ENCODE results near the gene PRUNE2. TPM values are rescaled to one million over a fixed set of nuclear protein-coding genes. Genes with fewer than 3 reads are reported as not detected.

The PRUNE2 gene
- total RNA-seq, 1 experiment from 2014 or later = 0.59 TPM

DNA sequence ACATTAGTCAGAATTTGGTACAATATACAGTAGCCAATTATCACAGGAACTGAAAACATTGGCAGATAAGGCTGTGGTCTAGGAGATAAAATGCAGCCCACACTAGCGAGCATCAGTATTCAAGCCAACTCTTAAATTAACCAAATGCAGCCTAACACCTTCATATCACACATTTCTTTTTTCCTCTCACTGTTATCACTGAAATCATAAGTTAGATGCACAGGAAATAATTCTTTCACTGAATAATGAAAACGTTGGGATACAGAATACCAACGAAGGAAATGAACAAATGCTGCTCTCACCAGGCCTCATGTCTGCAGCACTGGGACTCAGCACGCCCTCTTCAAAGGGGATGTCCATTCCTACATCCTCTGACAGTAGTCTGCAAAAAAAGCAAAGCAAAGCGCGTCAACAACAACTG is 250.8 kb downstream of the PRUNE2 start:
- intact Hi-C loops (cut with micrococcal nuclease) = loop anchor here (5.0 kb wide), 1 partner anchor 253 kb away; no protein-coding TSS in a partner anchor
- CTCF ChIA-PET = no interaction called here
- no peak overlapping the region for H3K4me2 ChIP-seq (ENCODE audit: low read length)
- DNase-seq (ENCODE audit: low read depth, low spot score) (no peak), ATAC-seq (no peak)
- H2AFZ ChIP-seq (ENCODE audit: low read depth, low read length, poor library complexity, severe bottlenecking) = no peak overlapping the region
- no peaks in the 10 kb centered on the region for H3K9me3 ChIP-seq (ENCODE audit: control insufficient read depth in 1 of 2, insufficient read depth in 1 of 2, low read depth in 1 of 2, low read length in 2 of 2)
- BruUV-seq (replicated peaks) = no TSS peak
- H3K4me1 ChIP-seq (ENCODE audit: control insufficient read depth in 1 of 2, insufficient read depth in 2 of 2, low read length in 2 of 2) = no peaks in the 10 kb centered on the region
- no peaks in the 10 kb centered on the region for H3K27me3 ChIP-seq (ENCODE audit: insufficient read depth, low read length)
- RAD21 ChIA-PET (ENCODE audit: low non-redundant PET in 1 of 2, low total read pairs in 2 of 2, uncharacterized antibody in 2 of 2, unreplicated experiment in 2 of 2) = no interaction called here
- H3K36me3 ChIP-seq (ENCODE audit: control insufficient read depth in 1 of 2, insufficient read depth in 2 of 2, low read length in 2 of 2) = no peaks in the 10 kb centered on the region
- no peaks in the 10 kb centered on the region for H3K9me2 ChIP-seq (ENCODE audit: insufficient read depth)
- H3K27ac ChIP-seq (ENCODE audit: low read depth, low read length) = no peak overlapping the region
- no peak for TF ChIP-seq JUND (IDR thresholded peaks at IDR 0.05)
- TF ChIP-seq EZH2 (IDR thresholded peaks at IDR 0.05) = no peak
- no peak for TF ChIP-seq EZH2phosphoT487 (IDR thresholded peaks at IDR 0.05; ENCODE audit: borderline replicate concordance)
- TF ChIP-seq ZFX (IDR thresholded peaks at IDR 0.05) = no peak
- POLR2A ChIA-PET = no interaction called here
- no peak overlapping the region for H3K9ac ChIP-seq (ENCODE audit: low read length)
- H3K4me3 ChIP-seq (replicated peaks in 1 of 2; ENCODE audit: low read depth in 1 of 2, low read length in 2 of 2) = no peak overlapping the region
- H3K79me2 ChIP-seq (ENCODE audit: insufficient read depth, low read length) = no peaks in the 10 kb centered on the region
- H4K20me1 ChIP-seq (ENCODE audit: insufficient read depth) = no peaks in the 10 kb centered on the region

GRCh38 chr9:76654575-76654974 is 251.3 kb downstream of the PRUNE2 start:
- CTCF ChIA-PET = no interaction called here
- Histone ChIP-seq H3K9ac (ENCODE audit: low read length) (no peak overlapping the region), H3K79me2 (ENCODE audit: insufficient read depth, low read length) (no peaks in the 10 kb centered on the region), H3K4me3 (replicated peaks in 1 of 2; ENCODE audit: low read depth in 1 of 2, low read length in 2 of 2) (no peak overlapping the region), H3K4me1 (ENCODE audit: control insufficient read depth in 1 of 2, insufficient read depth in 2 of 2, low read length in 2 of 2) (no peaks in the 10 kb centered on the region), H3K4me2 (ENCODE audit: low read length) (no peak overlapping the region), H3K36me3 (ENCODE audit: control insufficient read depth in 1 of 2, insufficient read depth in 2 of 2, low read length in 2 of 2) (no peaks in the 10 kb centered on the region), H3K9me3 (ENCODE audit: control insufficient read depth in 1 of 2, insufficient read depth in 1 of 2, low read depth in 1 of 2, low read length in 2 of 2) (no peaks in the 10 kb centered on the region), H4K20me1 (ENCODE audit: insufficient read depth) (no peaks in the 10 kb centered on the region), H3K9me2 (ENCODE audit: insufficient read depth) (no peaks in the 10 kb centered on the region), H3K27ac (ENCODE audit: low read depth, low read length) (no peak overlapping the region), H3K27me3 (ENCODE audit: insufficient read depth, low read length) (no peaks in the 10 kb centered on the region), H2AFZ (ENCODE audit: low read depth, low read length, poor library complexity, severe bottlenecking) (no peak overlapping the region)
- BruUV-seq (replicated peaks) = no TSS peak
- no peak for DNase-seq (ENCODE audit: low read depth, low spot score)
- no peak for ATAC-seq
- intact Hi-C loops (cut with micrococcal nuclease) = no loop called here
- RAD21 ChIA-PET (ENCODE audit: low non-redundant PET in 1 of 2, low total read pairs in 2 of 2, uncharacterized antibody in 2 of 2, unreplicated experiment in 2 of 2) = no interaction called here
- TF ChIP-seq ELF1 (IDR thresholded peaks at IDR 0.05; ENCODE audit: borderline replicate concordance, low read depth) (no peak), ZNF274 (IDR thresholded peaks at IDR 0.05; ENCODE audit: low read depth, low read length) (no peak), EGR1 (IDR thresholded peaks at IDR 0.05; ENCODE audit: low read depth) (no peak), SRF (IDR thresholded peaks at IDR 0.05; ENCODE audit: low read depth) (no peak), EZH2phosphoT487 (IDR thresholded peaks at IDR 0.05; ENCODE audit: borderline replicate concordance) (no peak), ZBTB33 (IDR thresholded peaks at IDR 0.05; ENCODE audit: extremely low read depth, insufficient replicate concordance, low read length) (no peak)
- POLR2A ChIA-PET = no interaction called here

Measured in HCT116 (cell line).